HCT116 (cell line): ENCODE measurements around the gene MLEC. TPM values are rescaled to one million over a fixed set of nuclear protein-coding genes. Genes with fewer than 3 reads are reported as not detected.

Experiments
- ATAC-seq: fragments of 200-7000 bp; cut with Tn5 transposase; 2 replicates; pipeline ENCODE4 v1.9.1; 2020; ENCODE audit warnings: mild to moderate bottlenecking, moderate library complexity
- BruUV-seq: library from RNA; stranded (reverse); fragments of 400-500 nt; replicated peaks from 2 replicates; lab custom pipeline; 2021; lab: Mats Ljungman, UMichigan
- CTCF ChIA-PET: fragments of 300-600 bp; sonication (Branson Sonifier 250); formaldehyde crosslinking; loops from one replicate; lab custom pipeline; 2021; ENCODE audit warnings: antibody characterized with exemption; lab: Charles Lee
- POLR2A ChIA-PET: fragments of 300-600, 350-600 bp; sonication (Branson Sonifier 250); formaldehyde crosslinking; loops from one replicate; lab custom pipeline; 2021; ENCODE audit warnings: antibody characterized with exemption; lab: Charles Lee
- RAD21 ChIA-PET, 2 experiments: fragments of 300-600 bp; sonication (Branson Sonifier 250); formaldehyde crosslinking; loops; one replicate each; lab custom pipeline; 2023; ENCODE audit warnings: low total read pairs in 2 of 2; ENCODE audit not compliant: uncharacterized antibody in 2 of 2, unreplicated experiment in 2 of 2, low non-redundant PET in 1 of 2; lab: Charles Lee
- DNase-seq: peaks from one replicate; pipeline ENCODE4 v3.0.0-alpha.2; 2010; ENCODE audit warnings: low read depth, low spot score
- H2AFZ ChIP-seq: fragments of 200-600 bp; shearing (Covaris generic), sonication (generic); 2 replicates; pipeline ENCODE4 v1.6.1; 2017; ENCODE audit warnings: low read depth, mixed run types, mixed read lengths, antibody characterized with exemption, low read length; ENCODE audit not compliant: poor library complexity, severe bottlenecking
- H3K27ac ChIP-seq: 2 replicates; pipeline ENCODE4 v1.5.1; 2012; ENCODE audit warnings: low read depth, low read length
- H3K27me3 ChIP-seq: fragments of 200-600 bp; sonication (generic); 2 replicates; pipeline ENCODE4 v1.6.1; 2016; ENCODE audit warnings: mixed run types, low read length, mixed read lengths; ENCODE audit not compliant: insufficient read depth
- H3K36me3 ChIP-seq, 2 experiments: fragments of 200-500 bp in 1 of 2; fragments of 200-600 bp in 1 of 2; sonication (Bioruptor generic) in 1 of 2; sonication (generic) in 1 of 2; 2 replicates each; pipeline versions ENCODE4 v1.5.1 to v1.6.1; 2014 to 2016; ENCODE audit warnings: low read length in 2 of 2, inconsistent platforms in 1 of 2, mixed read lengths in 1 of 2, mixed run types in 1 of 2; ENCODE audit not compliant: insufficient read depth in 2 of 2, control insufficient read depth in 1 of 2
- H3K4me1 ChIP-seq, 2 experiments: fragments of 200-600 bp in 1 of 2; sonication (generic) in 1 of 2; 2 replicates each; pipeline versions ENCODE4 v1.5.1 to v1.6.1; 2012 to 2017; ENCODE audit warnings: low read length in 2 of 2, inconsistent platforms in 1 of 2, mild to moderate bottlenecking in 1 of 2, mixed read lengths in 1 of 2, mixed run types in 1 of 2, moderate library complexity in 1 of 2; ENCODE audit not compliant: insufficient read depth in 2 of 2, control insufficient read depth in 1 of 2
- H3K4me2 ChIP-seq: fragments of 200-600 bp; sonication (generic); 2 replicates; pipeline ENCODE4 v1.6.1; 2017; ENCODE audit warnings: mixed run types, low read length, mixed read lengths
- H3K4me3 ChIP-seq, 2 experiments: fragments of 200-600 bp in 1 of 2; sonication (generic) in 1 of 2; replicated peaks in 1 of 2; 2 replicates each; pipeline ENCODE4 v1.5.1; 2011 to 2016; ENCODE audit warnings: low read length in 2 of 2, control low read depth in 1 of 2, low read depth in 1 of 2, mild to moderate bottlenecking in 1 of 2, mixed read lengths in 1 of 2, mixed run types in 1 of 2
- H3K79me2 ChIP-seq: fragments of 200-600 bp; sonication (generic); 2 replicates; pipeline ENCODE4 v1.6.1; 2017; ENCODE audit warnings: mild to moderate bottlenecking, mixed run types, low read length, moderate library complexity, mixed read lengths; ENCODE audit not compliant: insufficient read depth
- H3K9ac ChIP-seq: fragments of 200-600 bp; sonication (generic); 2 replicates; pipeline ENCODE4 v1.6.1; 2016; ENCODE audit warnings: low read length, mixed read lengths
- H3K9me2 ChIP-seq: fragments of 200-600 bp; sonication (generic), shearing (Covaris generic); 2 replicates; pipeline ENCODE4 v1.6.1; 2017; ENCODE audit warnings: mixed run types, mild to moderate bottlenecking, moderate library complexity; ENCODE audit not compliant: insufficient read depth
- H3K9me3 ChIP-seq, 2 experiments: fragments of 200-500 bp in 1 of 2; fragments of 200-600 bp in 1 of 2; sonication (Bioruptor generic) in 1 of 2; sonication (generic) in 1 of 2; 2 replicates each; pipeline ENCODE4 v1.6.1; 2014 to 2017; ENCODE audit warnings: low read length in 2 of 2, mixed read lengths in 2 of 2, inconsistent platforms in 1 of 2, low read depth in 1 of 2, mild to moderate bottlenecking in 1 of 2, mixed run types in 1 of 2, moderate library complexity in 1 of 2; ENCODE audit not compliant: control insufficient read depth in 1 of 2, insufficient read depth in 1 of 2
- H4K20me1 ChIP-seq: fragments of 200-600 bp; sonication (generic), shearing (Covaris generic); 2 replicates; pipeline ENCODE4 v1.6.1; 2017; ENCODE audit warnings: mixed run types, mild to moderate bottlenecking, moderate library complexity; ENCODE audit not compliant: insufficient read depth
- ATF3 ChIP-seq: IDR thresholded peaks from 2 replicates; pipeline ENCODE4 v1.6.1; 2012
- CBX3 ChIP-seq: IDR thresholded peaks from 2 replicates; pipeline ENCODE4 v1.6.1; 2012; ENCODE audit warnings: low read depth
- CTCF ChIP-seq, 3 experiments: fragments of 200-600 bp in 1 of 3; sonication (generic) in 1 of 3; IDR thresholded peaks in 2 of 3; conservative IDR thresholded peaks in 1 of 3; 2 replicates each; pipeline ENCODE4 v1.5.1; 2012 to 2017; ENCODE audit warnings: low read depth in 2 of 3, low read length in 2 of 3, antibody characterized with exemption in 1 of 3, borderline replicate concordance in 1 of 3, control low read depth in 1 of 3, mild to moderate bottlenecking in 1 of 3, mixed read lengths in 1 of 3, mixed run types in 1 of 3, moderate library complexity in 1 of 3; ENCODE audit not compliant: insufficient read depth in 1 of 3
- ELF1 ChIP-seq: IDR thresholded peaks from 2 replicates; pipeline ENCODE4 v1.6.1; 2012; ENCODE audit warnings: low read depth, borderline replicate concordance
- EZH2 ChIP-seq: fragments of 200-600 bp; sonication (generic); IDR thresholded peaks from 2 replicates; pipeline ENCODE4 v1.6.1; 2017; ENCODE audit warnings: antibody characterized with exemption, mixed run types
- JUND ChIP-seq: IDR thresholded peaks from 2 replicates; pipeline ENCODE4 v1.6.1; 2012
- RAD21 ChIP-seq: IDR thresholded peaks from 2 replicates; pipeline ENCODE4 v1.6.1; 2012; ENCODE audit warnings: low read depth, mild to moderate bottlenecking
- REST ChIP-seq: IDR thresholded peaks from 2 replicates; pipeline ENCODE4 v1.6.1; 2012; ENCODE audit warnings: low read depth
- SIN3A ChIP-seq: IDR thresholded peaks from 2 replicates; pipeline ENCODE4 v1.6.1; 2012; ENCODE audit warnings: low read depth
- SP1 ChIP-seq: IDR thresholded peaks from 2 replicates; pipeline ENCODE4 v1.6.1; 2012; ENCODE audit warnings: low read depth
- SRF ChIP-seq: IDR thresholded peaks from 2 replicates; pipeline ENCODE4 v1.6.1; 2012; ENCODE audit warnings: low read depth
- TCF7L2 ChIP-seq: IDR thresholded peaks from 2 replicates; pipeline ENCODE4 v1.7.0; 2011; ENCODE audit warnings: borderline replicate concordance, inconsistent platforms; ENCODE audit not compliant: insufficient read depth, insufficient read length; ENCODE audit errors: extremely low read depth
- ZBTB33 ChIP-seq: IDR thresholded peaks from 2 replicates; pipeline ENCODE4 v1.6.1; 2011; ENCODE audit warnings: mild to moderate bottlenecking, low read length, moderate library complexity; ENCODE audit not compliant: insufficient replicate concordance; ENCODE audit errors: extremely low read depth
- ZFX ChIP-seq: fragments of 450-650 bp; IDR thresholded peaks from 2 replicates; pipeline ENCODE4 v1.6.1; 2017
- ZNF274 ChIP-seq: fragments of 200-500 bp; sonication (Bioruptor generic); IDR thresholded peaks from 2 replicates; pipeline ENCODE4 v1.6.1; 2014; ENCODE audit warnings: mild to moderate bottlenecking, low read depth, low read length, inconsistent platforms
- intact Hi-C: fragments of 100-400 bp; cut with micrococcal nuclease; formaldehyde crosslinking; loops from 2 replicates; pipeline ENCODE4 v1.10.0; 2022
- total RNA-seq: library from RNA; stranded (reverse); gene quantifications from one replicate; pipeline ENCODE4 v1.2.1, GENCODE V29; 2021; ENCODE audit not compliant: unreplicated experiment

MLEC gene
- total RNA-seq, 1 experiment from 2014 or later: 152 TPM

- H3K9me2 ChIP-seq: no peaks in the 10 kb centered on the region
- no peak overlapping the region for H2AFZ ChIP-seq
- CTCF ChIA-PET: no interaction called here
- no peak overlapping the region for H3K9ac ChIP-seq
- TF ChIP-seq ELF1: no peak
- no peak for TF ChIP-seq JUND
- TF ChIP-seq ATF3: no peak
- no peak for TF ChIP-seq SIN3A
- TF ChIP-seq RAD21: no peak
- no peak for TF ChIP-seq REST
- no peak for TF ChIP-seq ZBTB33
- no peak for TF ChIP-seq TCF7L2
- no peak for TF ChIP-seq ZNF274
- TF ChIP-seq CBX3: no peak
- no peak for TF ChIP-seq EZH2
- TF ChIP-seq ZFX: no peak
- TF ChIP-seq SRF: no peak
- TF ChIP-seq SP1: no peak
- TF ChIP-seq CTCF (IDR thresholded peaks at IDR 0.05 in 2 of 3, conservative IDR thresholded peaks at IDR 0.05 in 1 of 3; ENCODE audit: borderline replicate concordance in 1 of 3, insufficient read depth in 1 of 3, low read depth in 2 of 3, low read length in 2 of 3): no peak
- TF ChIP-seq, all 23 proteins: peak for 0
- Histone ChIP-seq H3K4me1 (peaks cover 0 to 17% of the 10 kb centered on the region in 2 experiments; a peak in 2 of 4 replicates), H4K20me1 (no peaks in the 10 kb centered on the region), H3K4me3 (no peak overlapping the region), H3K9me3 (no peaks in the 10 kb centered on the region), H3K4me2 (no peak overlapping the region), H3K79me2 (no peaks in the 10 kb centered on the region), H3K27ac (no peak overlapping the region), H3K27me3 (no peaks in the 10 kb centered on the region), H3K36me3 (peaks cover 42 to 47% of the 10 kb centered on the region in 2 experiments; a peak in 3 of 4 replicates)
- ChIA-PET RAD21 (no interaction called here), POLR2A (no interaction called here)
- BruUV-seq: no TSS peak
- intact Hi-C loops: no loop called here
- DNase-seq: no peak
- no peak for ATAC-seq
Measured at GRCh38 chr12:120720987-120721801, 34.2 kb downstream of the MLEC start.
